ENCODE measurements around the gene MAMDC2.

MAMDC2 gene

GRCh38 chr9:70079417-70080037 is 35.9 kb downstream of the MAMDC2 start:
- DNase-seq (ENCODE audit: low read depth, low spot score) = no peak

GRCh38 chr9:70080481-70081119 is 37.0 kb downstream of the MAMDC2 start:
- Histone ChIP-seq H3K4me3 (no peak overlapping the region), H3K36me3 (ENCODE audit: insufficient read depth, low read length) (no peaks in the 10 kb centered on the region), H3K27ac (no peak overlapping the region), H3K9me3 (ENCODE audit: low read depth, low read length) (no peaks in the 10 kb centered on the region), H3K9ac (ENCODE audit: insufficient read length) (no peak overlapping the region)
- no peak for DNase-seq (ENCODE audit: low read depth, low spot score)
- no peak for TF ChIP-seq POLR2AphosphoS5 (IDR thresholded peaks at IDR 0.05; ENCODE audit: borderline replicate concordance, low read depth, low read length)
- no peak for TF ChIP-seq FOXP2 (optimal IDR thresholded peaks at IDR 0.05; ENCODE audit: control extremely low read depth, extremely low read length, insufficient read depth)
- TF ChIP-seq EZH2 (IDR thresholded peaks at IDR 0.05) = no peak

More at GRCh38 chr9:70079417-70080037, 35.9 kb downstream of the MAMDC2 start:
- Histone ChIP-seq H3K9ac (ENCODE audit: insufficient read length) (no peak overlapping the region), H3K36me3 (ENCODE audit: insufficient read depth, low read length) (no peaks in the 10 kb centered on the region), H3K27ac (no peak overlapping the region), H3K9me3 (ENCODE audit: low read depth, low read length) (no peaks in the 10 kb centered on the region), H3K4me3 (no peak overlapping the region)
- no peak for TF ChIP-seq POLR2AphosphoS5 (IDR thresholded peaks at IDR 0.05; ENCODE audit: borderline replicate concordance, low read depth, low read length)
- no peak for TF ChIP-seq EZH2 (IDR thresholded peaks at IDR 0.05)
- no peak for TF ChIP-seq FOXP2 (optimal IDR thresholded peaks at IDR 0.05; ENCODE audit: control extremely low read depth, extremely low read length, insufficient read depth)

DNA sequence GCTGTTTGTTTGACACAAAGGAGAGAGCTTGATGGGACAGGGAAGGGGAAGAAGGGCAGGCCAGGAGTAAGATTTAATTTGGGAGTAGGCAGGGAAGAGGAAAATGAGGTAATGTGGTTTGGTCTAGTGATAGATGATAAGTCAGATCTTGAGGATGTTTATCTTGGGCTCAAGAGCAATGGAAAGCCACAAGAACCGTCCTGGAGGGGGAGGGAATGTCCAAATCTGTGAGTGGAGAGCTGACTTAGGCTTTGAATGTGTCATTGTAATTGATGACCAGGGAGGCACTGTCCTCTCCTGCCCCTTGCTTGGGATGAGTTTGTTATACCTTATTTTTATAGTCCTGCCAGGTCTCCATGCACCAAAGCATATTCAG is 37.5 kb downstream of the MAMDC2 start:
- no peak overlapping the region for H3K27ac ChIP-seq

GRCh38 chr9:70083429-70083828 is 39.8 kb downstream of the MAMDC2 start:
- H3K9me3 ChIP-seq (ENCODE audit: low read depth, low read length) = no peaks in the 10 kb centered on the region
- TF ChIP-seq POLR2AphosphoS5 (IDR thresholded peaks at IDR 0.05; ENCODE audit: borderline replicate concordance, low read depth, low read length) (no peak), FOXP2 (optimal IDR thresholded peaks at IDR 0.05; ENCODE audit: control extremely low read depth, extremely low read length, insufficient read depth) (no peak)
- H3K4me3 ChIP-seq = no peak overlapping the region
- H3K36me3 ChIP-seq (ENCODE audit: insufficient read depth, low read length) = no peaks in the 10 kb centered on the region
- no peak for DNase-seq (ENCODE audit: low read depth, low spot score)
- no peak overlapping the region for H3K27ac ChIP-seq
- no peak overlapping the region for H3K9ac ChIP-seq (ENCODE audit: insufficient read length)

More for the DNA sequence above, 37.5 kb downstream of the MAMDC2 start:
- no peaks in the 10 kb centered on the region for H3K9me3 ChIP-seq (ENCODE audit: low read depth, low read length)
- TF ChIP-seq EZH2 (IDR thresholded peaks at IDR 0.05) = no peak
- no peak for TF ChIP-seq POLR2AphosphoS5 (IDR thresholded peaks at IDR 0.05; ENCODE audit: borderline replicate concordance, low read depth, low read length)
- TF ChIP-seq FOXP2 (optimal IDR thresholded peaks at IDR 0.05; ENCODE audit: control extremely low read depth, extremely low read length, insufficient read depth) = no peak
- no peaks in the 10 kb centered on the region for H3K36me3 ChIP-seq (ENCODE audit: insufficient read depth, low read length)
- no peak overlapping the region for H3K4me3 ChIP-seq
- DNase-seq (ENCODE audit: low read depth, low spot score) = no peak
- H3K9ac ChIP-seq (ENCODE audit: insufficient read length) = no peak overlapping the region

DNA sequence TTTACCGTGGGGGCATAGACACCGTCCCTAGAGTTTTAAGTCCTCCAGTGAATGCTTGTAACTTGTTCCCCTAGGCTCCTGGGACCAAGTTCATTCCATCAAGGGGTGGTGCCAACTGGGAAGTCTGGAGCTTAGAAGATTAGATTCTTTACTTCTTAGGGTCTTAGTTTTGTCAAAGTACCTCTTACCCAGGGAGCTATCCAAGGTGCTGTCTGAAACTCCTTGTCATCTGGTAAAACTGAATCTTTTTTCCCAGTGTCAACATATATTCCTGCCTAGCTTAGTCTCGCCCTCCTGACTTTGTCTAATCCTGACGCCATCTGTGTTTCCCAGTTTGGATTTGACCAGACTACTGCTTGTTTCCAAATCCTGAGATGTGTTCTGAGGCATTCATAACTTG is 41.6 kb downstream of the MAMDC2 start:
- no peak overlapping the region for H3K4me3 ChIP-seq
- no peaks in the 10 kb centered on the region for H3K9me3 ChIP-seq (ENCODE audit: low read depth, low read length)
- no peak overlapping the region for H3K27ac ChIP-seq
- no peaks in the 10 kb centered on the region for H3K36me3 ChIP-seq (ENCODE audit: insufficient read depth, low read length)
- no peak overlapping the region for H3K9ac ChIP-seq (ENCODE audit: insufficient read length)
- no peak for TF ChIP-seq FOXP2 (optimal IDR thresholded peaks at IDR 0.05; ENCODE audit: control extremely low read depth, extremely low read length, insufficient read depth)
- TF ChIP-seq EZH2 (IDR thresholded peaks at IDR 0.05) = no peak
- TF ChIP-seq POLR2AphosphoS5 (IDR thresholded peaks at IDR 0.05; ENCODE audit: borderline replicate concordance, low read depth, low read length) = no peak
- DNase-seq (ENCODE audit: low read depth, low spot score) = no peak

- DNase-seq (ENCODE audit: low read depth, low spot score) = no peak
- Histone ChIP-seq H3K4me3 (no peak overlapping the region), H3K36me3 (ENCODE audit: insufficient read depth, low read length) (no peaks in the 10 kb centered on the region), H3K27ac (no peak overlapping the region), H3K9ac (ENCODE audit: insufficient read length) (no peak overlapping the region), H3K9me3 (ENCODE audit: low read depth, low read length) (no peaks in the 10 kb centered on the region)
- TF ChIP-seq EZH2 (IDR thresholded peaks at IDR 0.05) = no peak
- TF ChIP-seq FOXP2 (optimal IDR thresholded peaks at IDR 0.05; ENCODE audit: control extremely low read depth, extremely low read length, insufficient read depth) = no peak
- no peak for TF ChIP-seq POLR2AphosphoS5 (IDR thresholded peaks at IDR 0.05; ENCODE audit: borderline replicate concordance, low read depth, low read length)
Observed at GRCh38 chr9:70091103-70091502, 47.5 kb downstream of the MAMDC2 start.

GRCh38 chr9:70091572-70091971 is 47.9 kb downstream of the MAMDC2 start:
- TF ChIP-seq FOXP2 (optimal IDR thresholded peaks at IDR 0.05; ENCODE audit: control extremely low read depth, extremely low read length, insufficient read depth) (no peak), EZH2 (IDR thresholded peaks at IDR 0.05) (no peak), POLR2AphosphoS5 (IDR thresholded peaks at IDR 0.05; ENCODE audit: borderline replicate concordance, low read depth, low read length) (no peak)
- no peak overlapping the region for H3K9ac ChIP-seq (ENCODE audit: insufficient read length)
- no peak for DNase-seq (ENCODE audit: low read depth, low spot score)
- H3K9me3 ChIP-seq (ENCODE audit: low read depth, low read length) = no peaks in the 10 kb centered on the region
- no peaks in the 10 kb centered on the region for H3K36me3 ChIP-seq (ENCODE audit: insufficient read depth, low read length)
- no peak overlapping the region for H3K4me3 ChIP-seq
- no peak overlapping the region for H3K27ac ChIP-seq

DNA sequence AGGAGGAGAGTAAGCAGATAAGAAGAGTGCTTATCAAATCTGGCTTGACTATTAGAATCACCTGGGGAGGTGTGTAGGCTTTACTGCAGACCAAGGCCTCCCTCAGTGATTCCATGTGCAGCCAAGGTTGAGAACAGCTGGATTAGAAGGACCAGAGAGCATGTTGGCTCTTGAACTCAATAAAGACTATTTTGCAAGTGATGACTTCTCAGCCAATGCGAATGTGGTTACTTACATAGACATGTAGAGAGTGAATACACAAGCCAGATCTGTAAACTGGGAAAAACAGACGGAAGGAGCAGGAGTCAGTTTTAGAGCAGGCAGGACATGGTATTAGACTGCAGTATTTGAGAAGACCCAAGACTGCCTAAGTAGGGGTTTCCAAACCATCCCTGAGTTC is 48.5 kb downstream of the MAMDC2 start:
- H3K36me3 ChIP-seq (ENCODE audit: insufficient read depth, low read length) = no peaks in the 10 kb centered on the region
- H3K9me3 ChIP-seq (ENCODE audit: low read depth, low read length) = no peaks in the 10 kb centered on the region
- H3K9ac ChIP-seq (ENCODE audit: insufficient read length) = no peak overlapping the region
- DNase-seq (ENCODE audit: low read depth, low spot score) = no peak
- TF ChIP-seq FOXP2 (optimal IDR thresholded peaks at IDR 0.05; ENCODE audit: control extremely low read depth, extremely low read length, insufficient read depth) (no peak), POLR2AphosphoS5 (IDR thresholded peaks at IDR 0.05; ENCODE audit: borderline replicate concordance, low read depth, low read length) (no peak), EZH2 (IDR thresholded peaks at IDR 0.05) (no peak)
- H3K4me3 ChIP-seq = no peak overlapping the region
- no peak overlapping the region for H3K27ac ChIP-seq

Measured in SK-N-MC (cell line).